Stimulated activated CD4-positive, alpha-beta T cell treated with anti-CD3 and anti-CD28 coated beads, Interleukin-4, amount 100 ng/mL, for 24 hours (primary cell): ENCODE results near the gene RAB3IL1.

Source experiments
- DNase-seq: peaks from one replicate; pipeline ENCODE4 v3.0.0-alpha.2; 2020

RAB3IL1 gene

DNA sequence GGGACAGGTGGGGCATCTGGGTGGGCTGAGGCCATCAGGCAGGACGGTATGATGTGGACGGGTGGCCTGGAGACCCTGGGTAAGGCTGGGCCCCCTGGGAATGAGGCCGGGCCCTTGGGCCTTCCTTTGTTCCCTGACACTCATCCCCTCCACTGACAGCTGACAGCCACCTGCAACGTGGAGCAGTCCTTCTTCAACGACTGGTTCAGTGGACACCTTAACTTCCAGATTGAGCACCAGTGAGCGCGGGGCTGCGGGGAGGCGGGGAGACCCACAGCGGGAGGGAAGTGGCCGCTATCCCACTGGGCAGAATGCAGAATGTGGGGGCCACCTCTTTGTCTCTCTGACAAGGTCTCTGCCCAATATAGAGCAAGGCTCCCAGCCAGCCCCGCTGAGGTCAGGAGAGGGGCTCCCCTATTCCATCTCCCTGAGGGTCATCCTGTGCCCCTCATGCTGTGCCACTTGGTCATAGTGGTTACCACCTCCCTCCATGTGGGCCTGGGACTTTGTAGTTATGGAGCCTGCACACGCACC lies 53.8 kb downstream of the RAB3IL1 start:
- no peak for DNase-seq

DNA sequence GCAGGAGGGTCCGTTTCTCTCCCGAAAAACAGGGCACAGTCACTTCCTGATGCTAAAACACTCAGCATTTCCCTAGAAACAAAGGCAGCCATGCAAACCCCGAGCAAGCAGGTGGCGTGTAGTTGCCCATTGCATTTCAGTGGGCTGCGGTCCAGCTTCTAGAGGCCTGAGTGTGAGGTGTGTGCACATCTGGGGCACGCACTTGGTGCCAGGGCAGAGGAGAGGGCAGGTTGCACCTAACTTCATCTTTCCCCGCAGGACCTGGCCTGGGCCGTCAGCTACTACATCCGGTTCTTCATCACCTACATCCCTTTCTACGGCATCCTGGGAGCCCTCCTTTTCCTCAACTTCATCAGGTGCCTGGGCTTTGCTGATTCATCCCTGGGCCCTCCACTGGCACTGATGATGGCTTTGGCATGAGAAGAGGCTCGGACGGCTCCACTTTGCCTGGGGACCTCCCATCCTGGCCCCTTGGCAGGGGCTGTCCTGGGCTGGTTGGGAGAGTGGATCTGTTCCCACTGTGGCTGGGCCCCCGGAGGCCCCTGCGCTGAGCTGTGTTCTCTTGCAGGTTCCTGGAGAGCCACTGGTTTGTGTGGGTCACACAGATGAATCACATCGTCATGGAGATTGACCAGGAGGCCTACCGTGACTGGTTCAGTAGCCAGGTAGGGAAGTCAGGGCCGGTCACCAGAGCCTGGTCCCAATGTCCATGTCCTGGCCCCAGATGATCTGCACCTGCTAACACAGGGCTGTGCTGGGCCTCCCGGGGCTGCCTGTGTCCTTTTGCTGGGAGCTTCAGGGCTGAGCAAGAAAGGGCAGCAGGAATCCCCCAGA lies 54.4 kb downstream of the RAB3IL1 start:
- no peak for DNase-seq

DNA sequence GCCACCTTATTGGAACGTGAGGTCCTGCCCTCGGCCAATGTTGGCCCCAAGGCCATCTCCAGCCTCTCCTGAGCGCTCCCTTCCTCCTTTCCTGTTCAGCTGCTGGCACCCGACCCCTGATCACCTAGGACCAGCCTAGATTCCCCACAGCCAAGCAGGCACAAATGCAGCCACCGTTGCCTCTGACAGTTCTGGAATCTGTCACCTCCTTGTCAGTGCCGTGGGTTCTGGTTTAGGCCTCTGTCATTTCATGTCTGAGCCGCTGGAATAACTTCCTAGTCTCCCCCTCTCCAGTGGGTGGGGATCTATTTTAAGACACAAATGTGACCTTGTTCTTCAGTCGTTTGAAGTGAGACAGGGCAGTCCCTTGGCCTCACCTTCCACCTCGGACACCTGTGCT lies 55.7 kb downstream of the RAB3IL1 start:
- no peak for DNase-seq

DNA sequence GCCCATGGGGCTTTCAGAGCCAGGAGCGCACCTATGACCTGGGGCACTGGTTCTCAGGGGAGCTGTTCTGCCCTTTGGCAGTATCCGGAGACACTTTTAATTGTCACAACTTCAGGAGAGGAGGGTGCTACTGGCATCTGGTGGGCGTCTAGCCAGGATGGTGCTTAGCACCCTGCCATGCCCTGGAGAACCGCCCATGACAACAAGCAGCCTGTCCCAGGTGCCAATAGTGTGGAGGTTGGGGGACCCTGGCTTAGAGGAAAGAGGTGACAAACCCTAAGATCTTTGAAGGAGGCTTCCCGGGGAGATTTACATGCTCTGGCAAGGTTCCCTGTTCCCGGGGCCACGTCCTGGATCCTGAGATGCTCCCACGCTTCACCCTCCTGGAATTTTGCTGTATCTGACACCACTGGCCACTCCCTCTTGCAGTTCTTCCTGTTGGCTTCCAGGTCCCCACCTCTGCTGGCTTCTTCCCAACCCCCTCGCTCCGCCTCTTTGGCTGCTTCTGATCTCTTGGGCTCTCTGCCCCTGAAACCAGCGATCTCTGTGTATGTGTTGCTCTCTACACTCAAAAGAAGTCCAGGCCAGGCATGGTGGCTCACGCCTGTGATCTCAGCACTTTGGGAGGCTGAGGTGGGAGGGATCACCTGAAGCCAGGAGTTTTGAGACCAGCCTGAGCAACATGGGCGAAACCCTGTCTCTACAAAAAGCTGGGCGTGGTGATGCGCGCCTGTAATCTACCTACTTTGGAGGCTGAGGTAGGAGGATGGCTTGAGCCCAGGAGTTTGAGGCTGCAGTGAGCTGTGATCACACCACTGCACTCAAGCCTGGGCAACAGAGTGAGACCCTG lies 57.1 kb downstream of the RAB3IL1 start:
- no peak for DNase-seq

DNA sequence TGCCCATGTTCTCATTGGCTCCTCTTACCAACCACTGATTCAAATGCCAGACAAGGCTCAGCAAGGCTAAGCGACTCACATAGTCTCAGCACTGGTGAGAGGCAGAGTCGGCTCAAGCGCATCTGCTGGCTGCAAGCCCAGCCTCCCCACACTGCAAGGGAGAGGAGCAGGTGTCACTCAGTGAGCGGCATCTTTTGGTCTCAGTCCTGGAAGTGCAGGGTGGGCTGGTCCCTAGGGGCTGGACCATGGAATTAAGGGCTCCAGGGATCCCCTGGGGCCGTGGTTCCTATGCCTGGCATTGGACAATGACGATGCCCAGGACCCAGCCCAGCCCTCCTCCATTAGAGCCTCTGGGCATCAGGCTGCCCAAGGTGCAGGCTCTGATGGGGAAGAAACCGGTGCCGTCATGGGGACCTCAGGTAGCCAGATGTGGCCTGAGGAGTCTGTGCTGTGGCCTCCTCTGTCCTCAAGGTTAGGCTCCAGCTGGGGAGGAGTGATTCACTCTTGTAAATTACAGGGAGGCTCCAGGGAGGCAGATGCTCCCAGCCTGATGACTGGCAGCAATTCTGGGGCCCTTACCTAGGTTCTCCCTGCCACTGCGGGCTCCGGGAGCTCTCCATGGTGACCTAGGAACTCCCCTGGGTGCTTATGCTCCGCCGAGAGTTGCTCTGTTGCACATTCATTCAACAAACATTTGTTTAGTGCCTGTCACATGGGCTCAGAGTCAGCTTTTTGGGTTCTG lies 61.3 kb downstream of the RAB3IL1 start:
- no peak for DNase-seq

DNA sequence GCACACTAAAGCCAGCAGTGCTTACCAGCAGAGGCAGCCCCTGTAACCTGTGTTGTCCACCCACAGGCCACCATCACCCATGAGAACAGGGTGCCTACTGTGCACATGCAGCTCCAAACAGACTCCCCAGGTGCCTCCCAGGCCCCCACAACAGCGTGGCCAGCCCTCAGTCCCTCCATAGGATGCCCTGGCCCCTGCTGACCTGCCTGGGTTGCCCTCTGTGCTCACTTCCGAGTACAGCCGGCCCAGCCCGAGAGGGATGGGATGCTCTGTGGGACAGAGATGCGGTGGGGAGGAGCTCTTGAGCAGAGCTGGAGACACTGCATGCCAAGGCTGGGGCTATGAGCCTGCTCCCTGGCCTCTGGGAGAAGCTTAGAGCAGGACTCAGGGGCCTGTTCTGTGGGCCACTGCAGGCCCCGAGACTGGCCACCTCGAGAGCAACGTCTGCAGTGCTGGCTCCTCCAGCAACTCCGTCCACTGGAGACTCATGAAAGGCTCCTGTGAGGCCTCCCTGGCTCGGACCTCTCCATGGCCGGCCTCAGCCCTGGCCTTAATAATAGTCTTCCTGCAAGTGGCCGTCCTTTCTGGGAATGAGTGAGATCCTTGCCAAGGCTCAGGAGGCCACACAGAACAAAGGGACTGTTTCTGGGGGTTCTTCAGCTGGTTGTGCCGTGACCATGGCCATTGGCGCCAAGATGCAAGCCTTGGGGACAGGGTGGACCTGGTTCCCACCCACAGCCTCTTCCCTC lies 62.2 kb downstream of the RAB3IL1 start:
- DNase-seq, result no peak

DNA sequence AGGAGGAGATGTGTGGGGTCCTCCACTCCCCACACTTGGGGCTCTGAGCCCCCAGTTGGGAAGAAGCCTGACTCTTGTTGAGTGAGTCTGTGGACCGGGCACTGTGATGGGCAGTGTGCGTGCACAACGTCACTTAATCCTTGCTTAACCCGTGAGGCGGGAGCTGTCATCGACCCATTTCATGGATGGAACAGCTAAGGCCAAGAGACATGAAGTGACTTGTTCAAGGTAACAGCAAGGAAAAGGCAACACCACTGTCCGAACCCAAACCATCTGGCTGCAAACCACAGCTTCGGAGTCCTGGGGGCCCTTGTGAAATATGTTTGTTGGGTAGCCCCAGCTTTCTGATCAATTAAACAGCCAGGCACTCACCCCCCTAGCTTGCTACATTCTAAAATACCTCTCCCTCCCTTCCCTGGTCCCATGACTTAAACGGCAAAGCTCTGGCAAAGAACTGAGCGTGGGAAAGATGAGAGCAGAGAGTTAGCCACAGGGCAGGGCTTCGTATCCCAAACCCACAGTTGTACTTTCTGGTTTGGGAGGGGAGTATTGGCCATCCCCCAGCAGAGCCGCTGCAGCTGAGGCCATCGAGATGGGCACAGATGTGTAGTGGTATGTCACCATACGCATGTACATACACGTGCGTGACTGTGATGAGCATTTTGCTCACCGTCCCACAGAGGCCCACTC lies 63.0 kb downstream of the RAB3IL1 start:
- no peak for DNase-seq

DNA sequence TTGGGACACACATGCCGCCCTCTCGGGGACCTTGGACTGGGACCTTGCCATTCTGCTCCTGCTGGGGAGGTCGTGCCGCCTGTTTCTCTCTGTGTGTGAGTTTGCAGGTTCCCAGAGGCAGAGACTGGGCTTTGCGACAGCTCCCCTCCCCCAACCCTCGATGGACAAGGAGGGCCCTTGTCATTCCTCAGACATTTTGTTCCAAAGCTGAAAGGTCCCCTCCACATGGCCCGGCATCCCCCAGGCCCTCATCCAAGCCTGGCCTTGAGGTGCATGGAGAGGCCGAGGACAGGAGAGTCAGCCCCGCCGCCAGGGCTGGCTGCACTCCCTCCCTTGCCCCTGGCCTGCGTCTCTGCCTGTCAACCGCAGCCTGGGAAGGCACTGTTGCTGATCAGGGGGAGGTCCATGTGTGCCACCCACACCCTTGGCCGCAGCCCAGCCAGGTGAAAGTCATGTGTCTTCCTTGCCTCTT lies 63.6 kb downstream of the RAB3IL1 start:
- DNase-seq, result no peak

DNA sequence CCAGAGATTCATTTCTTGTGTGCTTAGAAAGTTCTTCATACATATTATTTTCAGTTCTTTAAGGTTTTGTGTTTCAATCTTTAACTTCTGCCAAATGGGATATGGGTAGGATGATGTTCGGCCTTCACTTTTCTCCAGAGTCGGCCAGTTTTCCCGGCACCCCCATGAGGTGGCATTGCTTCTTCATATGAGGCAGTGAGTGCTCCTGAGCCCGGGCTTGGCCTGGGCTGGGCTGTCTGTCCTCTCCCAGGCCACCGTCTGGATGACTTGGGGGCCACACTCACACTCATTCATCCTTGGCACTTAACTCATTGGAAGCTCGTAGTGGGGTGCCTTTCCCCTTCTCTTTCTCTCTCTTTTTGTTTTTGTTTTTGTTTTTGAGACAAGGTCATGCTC lies 65.5 kb downstream of the RAB3IL1 start:
- DNase-seq, result no peak

DNA sequence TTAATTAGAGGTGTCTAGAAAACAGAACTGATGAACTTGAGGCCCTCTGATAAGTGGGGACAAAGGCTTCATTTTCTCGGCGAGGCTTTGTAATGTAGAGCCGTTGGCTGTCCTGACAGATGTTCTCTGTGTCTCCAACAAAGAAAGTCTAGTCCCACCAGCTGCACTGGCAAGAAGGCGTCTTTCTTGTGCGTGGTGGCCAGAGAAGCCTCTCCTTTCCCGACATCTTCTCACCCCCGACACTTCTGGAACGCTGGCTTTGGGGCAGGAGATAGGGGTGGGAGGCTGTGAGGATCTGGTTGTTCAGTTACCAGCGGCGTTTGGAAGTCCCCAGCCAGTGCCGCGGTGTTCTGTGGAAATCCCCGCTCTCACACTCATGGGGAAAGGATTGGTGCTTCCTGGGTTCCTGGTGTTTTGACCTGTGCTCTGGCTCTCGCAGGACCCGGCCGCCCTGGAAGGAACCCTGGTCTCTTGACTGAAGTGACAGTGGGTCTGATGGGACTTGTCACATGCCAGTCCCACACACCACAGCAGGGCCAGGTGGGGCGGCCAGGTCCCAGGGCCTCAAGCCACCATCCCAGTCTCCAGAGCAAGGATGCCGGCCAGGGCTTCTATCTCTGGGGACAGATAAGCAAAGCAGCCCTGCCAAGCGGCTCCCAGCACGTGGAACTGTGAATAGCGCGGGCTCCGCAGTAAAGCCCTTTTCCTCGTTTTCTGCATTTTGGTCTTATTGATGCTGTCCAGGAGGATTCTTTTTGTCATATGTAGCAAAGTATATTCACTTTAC lies 66.1 kb downstream of the RAB3IL1 start:
- DNase-seq, result no peak

DNA sequence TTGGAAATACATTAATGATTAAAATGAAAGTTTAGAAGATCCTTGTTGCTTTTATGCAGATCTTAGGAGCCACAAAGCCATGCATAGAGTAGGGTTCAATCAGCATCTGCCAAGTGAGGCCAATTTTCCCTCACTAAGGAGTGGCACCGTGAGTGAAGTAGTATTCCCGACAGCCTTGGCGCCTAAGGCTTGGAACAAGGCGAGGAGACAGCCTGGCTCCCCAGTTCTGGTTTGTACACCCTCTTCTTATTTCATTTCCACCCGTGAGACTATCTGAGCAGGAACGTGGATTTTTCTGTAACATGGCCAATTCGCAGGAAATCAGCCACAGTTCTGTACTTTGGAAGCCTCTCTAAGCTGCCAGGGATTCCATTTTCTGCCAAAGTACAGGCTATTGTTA lies 66.7 kb downstream of the RAB3IL1 start:
- no peak for DNase-seq

DNA sequence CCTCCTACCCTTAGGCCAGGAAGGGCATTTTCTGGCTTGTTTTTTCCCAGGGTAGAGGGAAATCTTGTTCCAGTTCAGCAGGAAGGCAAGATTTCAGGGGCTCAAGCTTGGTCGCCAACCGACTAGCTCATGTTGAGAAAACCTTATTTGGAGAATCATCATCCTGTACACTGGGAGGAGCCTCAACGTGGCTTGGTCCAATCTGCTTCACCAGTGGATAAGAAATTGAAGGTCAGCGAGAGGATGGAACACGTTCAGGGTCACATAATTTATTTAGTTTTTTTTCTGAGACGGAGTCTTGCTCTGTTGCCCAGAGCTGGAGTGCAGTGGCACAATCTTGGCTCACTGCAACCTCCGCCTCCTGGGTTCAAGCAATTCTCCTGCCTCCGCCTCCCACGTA lies 68.7 kb downstream of the RAB3IL1 start:
- no peak for DNase-seq

DNA sequence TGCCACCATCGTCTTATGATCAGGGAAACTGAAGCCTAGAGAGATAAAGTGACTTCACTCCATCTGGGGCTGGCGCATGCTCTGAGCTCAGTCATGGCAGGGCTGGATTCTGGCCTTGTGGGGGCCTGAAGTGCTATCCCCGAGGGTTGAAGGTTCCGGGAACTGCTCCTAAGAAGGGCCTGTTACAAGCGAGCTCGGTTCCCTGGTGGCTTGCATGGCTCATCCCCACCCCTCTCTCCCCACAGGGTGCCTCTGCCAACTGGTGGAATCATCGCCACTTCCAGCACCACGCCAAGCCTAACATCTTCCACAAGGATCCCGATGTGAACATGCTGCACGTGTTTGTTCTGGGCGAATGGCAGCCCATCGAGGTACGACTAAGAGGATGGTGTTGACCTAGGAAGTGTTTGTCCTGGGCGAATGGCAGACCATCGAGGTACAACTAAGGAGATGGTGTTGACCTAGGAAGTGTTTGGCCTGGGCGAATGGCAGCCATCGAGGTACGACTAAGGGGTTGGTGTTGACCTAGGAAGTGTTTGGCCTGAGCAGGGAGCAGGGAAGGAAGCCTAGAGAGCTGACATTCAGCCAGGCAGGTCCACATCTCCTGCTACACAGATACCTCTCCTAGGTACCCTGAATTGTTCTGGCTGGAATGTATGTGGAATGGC lies 69.3 kb downstream of the RAB3IL1 start:
- no peak for DNase-seq
